GM19324 (cell line): Measurements from ENCODE around the gene FBLN7.
"Not testable (repeated sequence)": the region's sequence is repeated elsewhere in the genome, so short reads cannot be mapped to it uniquely, and the experiment has no call there.

ENCODE experiments used
- ATAC-seq: cut with Tn5 transposase; IDR thresholded peaks from one replicate; pipeline ENCODE4 v1.9.1; 2021; ENCODE audit warnings: mild to moderate bottlenecking, moderate library complexity; ENCODE audit not compliant: unreplicated experiment, low FRiP score

The FBLN7 gene, protein sequence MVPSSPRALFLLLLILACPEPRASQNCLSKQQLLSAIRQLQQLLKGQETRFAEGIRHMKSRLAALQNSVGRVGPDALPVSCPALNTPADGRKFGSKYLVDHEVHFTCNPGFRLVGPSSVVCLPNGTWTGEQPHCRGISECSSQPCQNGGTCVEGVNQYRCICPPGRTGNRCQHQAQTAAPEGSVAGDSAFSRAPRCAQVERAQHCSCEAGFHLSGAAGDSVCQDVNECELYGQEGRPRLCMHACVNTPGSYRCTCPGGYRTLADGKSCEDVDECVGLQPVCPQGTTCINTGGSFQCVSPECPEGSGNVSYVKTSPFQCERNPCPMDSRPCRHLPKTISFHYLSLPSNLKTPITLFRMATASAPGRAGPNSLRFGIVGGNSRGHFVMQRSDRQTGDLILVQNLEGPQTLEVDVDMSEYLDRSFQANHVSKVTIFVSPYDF

DNA sequence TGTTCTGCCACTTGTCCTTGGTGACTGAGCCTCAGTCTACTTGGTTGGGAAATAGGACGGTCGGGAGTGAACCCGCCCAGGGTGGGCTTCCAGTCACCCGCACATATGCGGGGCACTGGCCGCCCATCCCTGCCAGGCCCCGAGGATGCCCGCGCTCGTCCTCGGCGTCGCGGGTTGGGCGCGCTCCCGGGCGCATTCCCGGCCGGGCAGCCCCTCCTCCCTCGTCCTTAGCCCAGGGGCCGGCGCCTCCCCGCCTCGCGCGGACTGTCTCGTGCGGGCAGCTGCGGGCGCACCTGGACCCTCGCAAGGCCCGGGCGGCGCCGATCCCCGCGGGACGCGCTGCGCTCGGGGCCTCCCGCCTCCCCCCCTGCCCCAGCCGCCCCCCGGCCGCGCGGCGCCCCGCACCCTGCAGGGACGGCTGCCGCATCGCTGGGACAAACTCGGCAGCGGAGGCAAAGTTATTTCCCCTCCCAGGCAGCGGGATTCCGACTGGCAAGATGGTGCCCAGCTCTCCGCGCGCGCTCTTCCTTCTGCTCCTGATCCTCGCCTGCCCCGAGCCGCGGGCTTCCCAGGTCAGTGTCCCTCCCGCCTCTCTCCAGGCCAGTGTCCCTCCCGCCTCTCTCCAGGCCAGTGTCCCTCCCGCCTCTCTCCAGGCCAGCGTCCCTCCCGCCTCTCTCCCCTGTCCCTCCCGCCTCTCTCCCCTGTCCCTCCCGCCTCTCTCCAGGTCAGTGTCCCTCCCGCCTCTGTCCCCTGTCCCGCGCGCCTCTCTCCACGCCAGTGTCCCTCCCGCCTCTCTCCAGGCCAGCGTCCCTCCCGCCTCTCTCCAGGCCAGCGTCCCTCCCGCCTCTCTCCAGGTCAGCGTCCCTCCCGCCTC lies at the start of gene FBLN7:
Gene FBLN7 (plus strand): TSS at position 227 of the 874 bp plus-strand sequence. CDS start 271 bp downstream, at position 498.
- ATAC-seq, result no peak

DNA sequence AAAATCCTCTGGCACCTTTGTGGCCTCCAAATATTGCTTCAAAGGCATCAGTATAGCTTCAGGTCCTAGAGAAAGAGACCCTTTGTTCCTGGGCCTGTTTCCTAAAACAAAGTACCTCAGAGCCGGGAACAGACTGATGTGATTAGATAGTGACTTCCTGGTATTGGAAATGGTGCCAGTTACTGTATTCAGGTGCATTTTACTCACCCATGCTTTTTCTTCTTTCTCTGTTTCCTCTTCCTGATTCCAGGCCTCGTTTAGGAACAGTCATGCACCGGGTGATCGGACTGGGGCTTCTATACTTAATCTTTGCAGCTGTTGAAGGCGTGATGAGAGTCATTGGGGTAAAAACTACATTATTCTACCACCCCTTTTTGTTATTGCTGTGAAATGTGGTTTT lies 48.8 kb upstream of the FBLN7 start:
- ATAC-seq, result no peak

DNA sequence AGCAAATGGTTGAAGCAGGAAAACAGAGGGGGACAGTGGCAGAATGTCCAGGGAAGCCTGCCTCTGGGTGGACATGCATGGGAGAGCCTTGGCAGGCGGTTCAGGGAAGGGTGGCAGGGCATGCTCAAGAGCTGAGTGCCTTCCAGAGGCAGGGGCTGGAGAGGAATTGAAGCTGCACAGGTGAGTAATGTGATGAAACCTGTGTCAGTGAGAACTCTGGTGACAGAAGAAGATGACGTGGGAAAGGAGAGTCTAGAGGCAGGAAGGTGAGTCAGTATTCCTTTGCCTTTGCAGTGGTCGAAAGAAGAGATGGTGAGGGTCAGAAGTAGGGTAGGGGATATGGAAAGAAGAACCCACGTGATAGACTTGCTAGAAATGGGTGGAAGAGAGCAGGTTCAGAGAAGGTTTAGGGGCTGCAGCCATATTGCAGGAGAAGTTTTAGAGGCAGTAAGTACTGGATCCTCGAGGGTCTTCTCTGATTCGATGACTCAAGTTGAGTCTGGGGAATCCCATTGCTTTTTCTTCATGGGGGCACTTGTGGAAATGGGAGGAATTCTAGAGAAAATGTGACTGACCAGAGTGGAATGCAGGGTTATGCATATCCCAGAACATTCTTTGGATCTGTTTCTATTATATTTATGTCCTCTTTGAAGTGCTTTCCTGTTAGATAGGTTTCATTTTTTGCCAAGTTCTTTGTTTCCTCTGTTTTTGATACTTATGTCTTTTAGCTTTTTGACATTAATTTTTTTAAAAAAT lies 45.7 kb upstream of the FBLN7 start:
- no peak for ATAC-seq

DNA sequence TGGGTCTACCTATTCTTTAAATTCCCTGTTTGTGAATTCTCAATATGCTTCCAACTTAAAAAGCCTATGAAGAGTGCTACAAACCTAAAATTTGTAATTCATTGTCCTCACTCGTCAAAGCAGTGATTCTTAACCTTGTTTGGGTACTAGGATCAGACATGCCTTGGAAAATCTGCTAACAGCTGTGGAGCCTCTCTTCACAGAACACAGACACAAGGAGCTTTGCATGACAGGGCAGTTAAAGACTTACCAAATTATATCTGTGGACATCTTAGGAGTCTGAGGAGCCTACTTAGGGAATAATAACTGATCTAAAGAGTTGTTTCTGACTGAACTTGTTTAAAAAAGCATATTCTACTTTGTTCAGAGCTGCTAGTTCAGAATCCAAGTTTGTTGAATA lies 45.0 kb upstream of the FBLN7 start:
- ATAC-seq, result no peak

DNA sequence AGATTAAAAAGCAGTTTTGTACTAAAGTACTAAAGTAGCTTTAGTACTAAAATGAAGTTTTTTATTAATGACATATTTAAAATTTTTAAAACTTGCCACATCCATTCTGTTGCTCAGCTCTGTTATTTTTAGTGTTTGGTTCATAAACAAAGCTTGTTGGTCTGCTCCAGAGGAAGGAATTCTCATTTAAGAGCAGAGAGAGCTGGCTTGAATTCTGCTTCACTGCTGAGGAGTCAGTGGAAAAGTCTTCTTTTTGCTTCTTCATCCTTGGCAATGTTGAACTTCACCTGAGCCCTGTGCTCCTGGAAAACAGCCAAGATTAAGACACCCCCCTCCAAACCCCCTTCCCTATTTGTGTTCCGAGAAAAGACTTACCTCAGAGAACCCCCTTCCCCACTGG lies 42.5 kb upstream of the FBLN7 start:
- no peak for ATAC-seq

DNA sequence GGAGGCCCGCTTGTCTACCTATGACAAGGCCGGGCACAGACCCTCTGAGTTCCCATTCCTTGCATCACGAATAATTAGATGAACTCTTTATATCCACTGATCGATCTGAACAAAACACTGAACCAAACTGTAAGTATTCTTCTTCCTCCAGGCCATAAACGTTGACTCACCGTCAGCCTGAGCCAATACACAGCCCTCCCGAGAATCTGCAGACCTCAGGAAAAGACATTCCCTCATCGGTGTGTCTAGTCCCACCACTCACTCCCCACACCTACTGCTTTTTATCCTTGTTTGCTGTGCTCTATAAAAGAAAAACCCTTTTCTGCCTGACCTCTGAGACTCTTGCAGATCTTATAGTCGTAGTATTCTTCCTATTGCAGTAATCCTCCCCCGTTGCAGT lies 42.1 kb upstream of the FBLN7 start:
- no peak for ATAC-seq

DNA sequence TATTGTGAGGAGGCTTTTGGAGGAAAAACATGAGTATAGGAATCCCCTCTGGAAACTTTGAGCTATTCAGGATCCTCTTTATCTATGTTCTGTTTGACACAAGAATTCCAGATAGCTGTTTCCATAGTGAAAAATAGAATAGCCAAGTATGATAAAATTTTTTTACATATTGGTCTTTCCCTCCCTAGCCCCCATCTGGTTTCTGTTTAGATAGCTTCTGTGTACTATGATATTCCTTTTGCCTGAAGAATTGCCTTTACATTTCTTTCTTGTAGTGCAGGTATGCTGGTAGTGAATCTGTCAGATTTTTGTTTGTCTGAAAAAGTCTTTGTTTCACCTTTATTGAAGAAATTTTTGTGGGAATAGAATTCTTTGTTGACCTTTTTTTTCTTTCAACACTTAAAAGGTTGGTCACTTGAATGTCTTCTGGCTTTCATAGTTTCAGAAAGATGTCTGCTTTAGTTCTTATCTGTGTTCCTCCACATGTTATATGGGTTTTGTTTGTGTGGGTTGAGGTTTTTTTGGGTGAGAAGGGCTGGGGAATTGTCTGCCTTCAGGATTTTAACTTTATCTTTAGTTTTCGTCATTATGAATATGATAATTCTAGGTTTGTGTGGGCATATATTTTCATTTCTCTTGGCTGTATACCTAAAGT lies 29.9 kb upstream of the FBLN7 start:
- no peak for ATAC-seq

DNA sequence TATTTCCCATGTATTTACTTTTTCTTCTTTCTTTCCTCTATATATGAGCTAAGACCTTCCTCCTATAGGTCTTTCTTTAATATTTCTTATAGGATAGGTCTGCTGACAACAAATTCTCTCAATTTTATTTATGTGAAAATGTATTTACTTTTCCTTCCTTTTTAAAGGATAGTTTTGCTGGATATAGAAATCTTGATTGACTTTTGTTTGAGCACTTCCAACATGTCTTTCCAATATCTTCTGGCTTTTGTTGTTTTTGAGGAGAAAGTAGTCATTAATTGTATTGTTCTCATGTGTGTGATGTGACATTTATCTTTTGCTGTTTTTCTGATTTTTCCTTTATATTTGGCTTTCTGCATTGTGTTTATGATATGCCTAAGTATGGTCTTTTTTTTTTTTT lies 28.9 kb upstream of the FBLN7 start:
- ATAC-seq, result no peak

DNA sequence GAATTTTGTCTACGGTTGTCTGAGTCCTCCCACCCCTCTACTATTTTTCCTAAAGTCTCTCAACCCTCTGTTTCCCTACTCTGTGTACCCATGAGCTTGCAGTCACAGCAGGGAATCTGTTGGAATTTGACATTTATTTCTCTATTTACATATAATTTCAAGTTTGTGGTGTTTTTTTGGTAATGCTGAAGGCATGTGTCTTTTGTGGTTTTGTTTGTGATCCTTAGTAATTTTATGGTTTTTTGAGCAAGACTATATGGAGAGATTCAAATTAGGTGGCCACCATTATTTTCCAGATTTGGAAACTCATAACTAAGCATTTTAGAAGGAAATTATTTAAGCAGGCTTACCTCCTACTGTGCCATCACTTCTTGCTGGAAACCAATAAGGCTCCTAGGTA lies 27.2 kb upstream of the FBLN7 start:
- ATAC-seq, result no peak

DNA sequence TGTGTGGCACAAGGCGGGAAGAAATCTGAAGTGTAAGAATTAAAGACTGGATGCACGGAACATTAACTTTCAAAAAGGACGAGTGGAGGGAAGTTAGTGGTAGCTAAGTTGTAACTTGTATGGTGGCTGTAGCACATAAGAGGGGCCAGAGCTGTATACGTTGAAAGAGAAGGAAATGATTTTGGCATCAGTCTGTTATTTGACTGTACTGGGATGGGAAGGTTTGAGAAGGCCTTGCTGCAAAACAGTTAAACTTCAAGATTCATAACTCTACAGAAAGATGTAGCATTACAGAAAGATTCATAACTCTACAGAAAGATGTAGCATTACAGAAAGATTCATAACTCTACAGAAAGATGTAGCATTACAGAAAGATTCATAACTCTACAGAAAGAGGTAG lies 24.8 kb upstream of the FBLN7 start:
- ATAC-seq, result not testable (repeated sequence)

DNA sequence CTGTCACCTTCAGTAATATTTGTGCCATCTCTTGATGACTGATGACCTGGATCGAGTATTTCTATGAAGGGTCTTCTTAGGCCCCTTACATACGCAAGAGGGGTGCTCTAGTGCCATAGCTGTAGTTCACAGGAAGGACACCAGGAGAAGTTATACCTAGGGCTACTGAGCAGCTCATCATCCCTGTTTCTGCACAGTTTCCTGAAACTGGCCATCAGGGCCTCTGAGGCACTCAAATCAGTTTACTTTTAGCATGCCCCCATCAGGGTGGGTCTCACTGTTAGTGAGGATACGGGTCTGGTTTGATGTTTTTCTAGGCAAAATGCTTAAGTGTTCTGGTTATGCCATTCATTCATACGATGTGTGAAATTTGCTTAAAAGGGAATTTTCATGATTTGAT lies 20.0 kb upstream of the FBLN7 start:
- ATAC-seq, result no peak

DNA sequence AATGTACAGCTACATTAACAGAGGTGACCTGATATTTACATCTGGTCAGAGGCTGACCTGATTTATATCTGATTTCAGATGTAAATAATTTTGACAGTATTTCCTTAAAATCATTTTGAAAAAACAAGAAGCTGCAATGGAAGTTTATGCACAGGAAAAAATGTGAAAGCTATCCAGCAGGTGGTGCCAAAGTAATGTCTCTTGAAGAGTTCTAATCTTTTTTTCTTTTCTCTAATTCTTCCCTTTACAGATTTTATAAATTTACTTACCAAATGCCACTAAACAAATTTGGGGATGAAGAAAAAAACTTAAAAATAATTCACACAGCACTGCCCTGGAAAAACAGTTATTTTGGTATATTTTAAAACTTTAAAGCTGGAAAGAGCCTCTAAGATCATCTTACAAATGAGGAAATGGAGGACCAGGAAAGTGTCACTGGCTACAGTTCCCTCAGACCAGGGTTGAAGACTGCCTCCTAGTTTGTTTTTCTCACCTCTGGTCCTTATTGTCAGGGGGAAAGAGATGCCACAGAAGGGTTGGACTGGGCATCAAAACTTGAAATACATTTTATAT lies 16.4 kb upstream of the FBLN7 start:
- ATAC-seq, result no peak

DNA sequence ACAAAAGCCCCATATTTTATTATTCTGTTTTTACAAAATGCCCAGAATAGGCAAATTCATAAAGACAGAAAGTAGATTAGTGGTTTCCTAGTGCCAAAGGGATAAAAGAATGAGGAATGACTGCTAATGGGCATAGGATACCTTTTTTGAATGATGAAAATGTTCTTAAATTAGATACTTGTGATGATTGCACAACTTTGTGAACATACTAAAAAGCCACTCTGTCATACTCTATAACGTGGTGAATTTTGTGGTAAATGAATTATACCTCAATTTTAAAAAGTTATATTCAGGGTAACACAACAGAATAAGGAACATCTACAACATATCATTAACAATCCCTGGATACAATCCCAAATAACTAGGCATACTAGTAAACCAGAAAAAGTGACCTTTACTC lies 9.1 kb upstream of the FBLN7 start:
- ATAC-seq, result no peak

DNA sequence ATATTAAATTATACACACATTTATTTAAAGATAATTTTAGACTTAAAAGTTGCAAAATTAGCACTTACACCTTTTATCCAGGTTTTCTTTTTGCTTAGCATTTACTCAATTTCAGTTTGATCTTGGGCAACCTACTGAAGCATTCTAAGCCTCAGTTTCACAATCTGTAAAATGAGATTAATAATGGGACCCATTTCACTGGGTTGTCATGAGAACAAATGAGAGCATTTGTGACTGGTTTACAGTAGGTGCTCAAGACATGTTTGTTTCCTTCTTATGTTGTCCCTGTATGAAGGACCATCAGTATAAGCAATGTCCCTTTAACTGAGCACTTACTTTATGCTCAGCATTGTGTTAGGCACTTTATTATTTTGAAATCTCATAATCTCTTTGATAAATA lies 4.8 kb upstream of the FBLN7 start:
- ATAC-seq, result no peak

DNA sequence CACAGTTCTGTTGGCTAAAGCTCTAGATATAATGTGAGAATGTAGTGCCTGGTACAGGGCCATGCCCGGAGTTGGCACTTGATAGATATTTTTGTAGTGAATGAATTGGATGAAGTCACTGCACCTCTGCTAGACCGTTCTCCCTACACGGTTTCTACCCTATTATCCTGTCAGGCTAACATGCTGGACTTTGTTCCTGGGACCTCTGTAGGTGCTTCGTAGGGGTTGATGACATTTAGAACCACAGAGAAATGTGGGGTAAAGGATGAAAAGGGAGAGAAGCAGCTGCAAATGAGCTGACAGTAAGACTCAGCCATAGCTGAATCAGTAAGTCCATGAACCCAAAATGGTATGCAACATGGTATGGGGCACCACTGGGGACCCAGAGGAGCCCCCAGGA lies 4.1 kb upstream of the FBLN7 start:
- no peak for ATAC-seq

DNA sequence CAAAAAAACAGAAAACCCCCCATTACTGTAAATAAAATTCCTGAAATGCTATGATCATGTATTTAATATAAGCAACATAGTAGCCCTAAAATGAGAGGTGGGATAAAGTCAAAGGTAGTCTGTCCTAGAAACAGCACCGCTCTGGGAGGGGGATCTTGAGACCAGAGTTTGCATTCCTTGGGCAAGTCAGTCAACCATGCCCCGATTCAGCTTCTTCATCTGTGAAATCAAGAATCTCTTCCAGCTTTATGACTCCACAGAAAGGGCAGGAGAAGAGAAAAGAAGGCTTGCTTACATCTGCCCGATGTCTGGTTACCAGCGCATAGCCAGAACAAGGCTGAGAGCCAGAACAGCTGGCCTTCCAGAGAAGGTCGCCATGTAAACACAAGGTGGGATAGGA lies 2.1 kb upstream of the FBLN7 start:
- ATAC-seq, result no peak

DNA sequence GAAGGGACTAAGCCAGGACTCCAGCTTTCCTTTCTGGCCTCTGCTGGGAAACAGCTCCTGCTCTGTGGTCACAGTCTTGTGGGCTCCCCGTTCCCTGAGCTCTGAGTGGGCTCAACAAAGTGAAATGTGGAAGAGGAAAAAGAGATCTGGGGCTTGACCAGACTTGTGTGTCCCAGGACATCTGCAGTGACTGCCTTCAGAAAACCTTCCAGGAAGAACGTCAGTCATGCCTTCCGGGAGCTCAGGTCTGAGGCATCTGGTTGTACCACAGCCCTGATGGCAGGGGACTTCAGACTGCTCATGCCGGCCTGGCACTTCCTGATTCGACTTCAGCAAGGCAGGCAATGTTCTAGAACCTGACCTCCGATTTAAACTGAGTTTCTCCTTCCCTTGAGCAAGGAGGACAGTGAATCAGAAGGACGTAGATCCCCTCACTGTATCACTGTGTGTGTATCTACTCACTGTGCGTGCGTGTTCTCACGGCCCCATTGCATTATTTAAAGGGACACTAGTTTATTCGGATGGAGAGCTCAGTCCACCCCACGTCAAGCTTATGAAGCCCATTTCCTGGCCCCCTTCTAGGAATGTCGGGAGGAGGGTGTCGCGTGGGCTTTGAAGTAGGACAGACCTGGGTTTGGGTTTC lies 548 bp upstream of the FBLN7 start:
- ATAC-seq, result no peak

DNA sequence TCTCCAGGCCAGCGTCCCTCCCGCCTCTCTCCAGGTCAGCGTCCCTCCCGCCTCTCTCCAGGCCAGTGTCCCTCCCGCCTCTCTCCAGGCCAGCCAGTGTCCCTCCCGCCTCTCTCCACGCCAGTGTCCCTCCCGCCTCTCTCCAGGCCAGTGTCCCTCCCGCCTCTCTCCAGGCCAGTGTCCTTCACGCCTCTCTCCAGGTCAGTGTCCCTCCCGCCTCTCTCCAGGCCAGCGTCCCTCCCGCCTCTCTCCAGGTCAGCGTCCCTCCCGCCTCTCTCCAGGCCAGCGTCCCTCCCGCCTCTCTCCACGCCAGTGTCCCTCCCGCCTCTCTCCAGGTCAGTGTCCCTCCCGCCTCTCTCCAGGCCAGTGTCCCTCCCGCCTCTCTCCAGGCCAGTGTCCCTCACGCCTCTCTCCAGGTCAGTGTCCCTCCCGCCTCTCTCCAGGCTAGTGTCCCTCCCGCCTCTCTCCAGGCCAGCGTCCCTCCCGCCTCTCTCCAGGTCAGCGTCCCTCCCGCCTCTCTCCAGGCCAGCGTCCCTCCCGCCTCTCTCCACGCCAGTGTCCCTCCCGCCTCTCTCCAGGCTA lies 939 bp downstream of the FBLN7 start:
- ATAC-seq, result not testable (repeated sequence)

DNA sequence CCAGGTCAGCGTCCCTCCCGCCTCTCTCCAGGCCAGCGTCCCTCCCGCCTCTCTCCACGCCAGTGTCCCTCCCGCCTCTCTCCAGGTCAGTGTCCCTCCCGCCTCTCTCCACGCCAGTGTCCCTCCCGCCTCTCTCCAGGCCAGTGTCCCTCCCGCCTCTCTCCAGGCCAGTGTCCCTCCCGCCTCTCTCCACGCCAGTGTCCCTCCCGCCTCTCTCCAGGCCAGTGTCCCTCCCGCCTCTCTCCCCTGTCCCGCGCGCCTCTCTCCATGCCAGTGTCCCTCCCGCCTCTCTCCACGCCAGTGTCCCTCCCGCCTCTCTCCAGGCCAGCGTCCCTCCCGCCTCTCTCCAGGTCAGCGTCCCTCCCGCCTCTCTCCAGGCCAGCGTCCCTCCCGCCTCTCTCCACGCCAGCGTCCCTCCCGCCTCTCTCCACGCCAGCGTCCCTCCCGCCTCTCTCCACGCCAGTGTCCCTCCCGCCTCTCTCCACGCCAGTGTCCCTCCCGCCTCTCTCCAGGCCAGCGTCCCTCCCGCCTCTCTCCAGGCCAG lies 1.5 kb downstream of the FBLN7 start:
- not testable (repeated sequence) for ATAC-seq
